ENCODE data around the gene UBR2.
A peak's percentile ranks its signal among the peaks of the same experiment; 100 is the strongest.
"Not testable (repeated sequence)": the region's sequence is repeated elsewhere in the genome, so short reads cannot be mapped to it uniquely, and the experiment has no call there.

Gene UBR2

GRCh38 chr6:42694586-42694985 lies 130.8 kb downstream of the UBR2 start:
- no peak for DNase-seq

GRCh38 chr6:42696526-42697267 lies 132.9 kb downstream of the UBR2 start:
- DNase-seq, result no peak

DNA sequence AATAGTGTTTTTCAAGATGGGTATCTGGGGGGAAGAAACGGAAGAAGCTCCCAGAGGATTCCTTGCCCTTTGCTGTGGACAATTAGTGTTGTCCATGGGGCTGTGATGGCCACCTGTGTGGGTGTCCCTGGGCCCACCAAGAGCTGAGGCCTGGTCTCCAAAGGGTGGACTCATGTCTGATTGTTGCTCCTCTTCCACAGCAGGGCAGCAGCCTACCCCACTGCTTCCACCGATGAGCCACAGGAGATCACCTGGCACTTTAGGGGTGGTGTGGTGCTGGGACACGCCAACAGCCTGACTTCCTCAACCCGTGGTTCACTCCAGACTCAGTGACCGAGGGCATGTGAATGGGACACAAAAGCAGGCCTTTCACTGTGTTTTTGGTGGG lies 133.4 kb downstream of the UBR2 start:
- DNase-seq, result no peak

DNA sequence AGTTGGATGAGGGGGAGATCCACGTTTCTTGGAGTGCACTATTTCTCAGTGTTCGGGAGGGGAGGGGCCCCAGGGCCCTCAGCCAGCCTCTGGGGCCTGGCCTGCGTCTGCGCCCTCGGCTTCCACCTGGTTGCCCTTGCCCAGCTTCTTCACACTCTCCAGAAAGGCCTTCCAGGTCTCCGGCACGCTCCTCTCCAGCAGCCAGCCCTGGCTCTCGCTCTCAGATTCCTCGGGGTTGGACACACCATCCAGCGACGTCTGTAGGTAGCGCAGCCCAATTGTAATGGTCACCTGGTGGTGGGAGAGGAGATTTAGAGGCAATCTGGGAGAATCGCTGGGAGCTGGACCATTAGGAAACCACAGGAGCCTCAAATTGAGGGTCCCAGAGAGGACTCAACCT lies 134.4 kb downstream of the UBR2 start:
- DNase-seq, result no peak

DNA sequence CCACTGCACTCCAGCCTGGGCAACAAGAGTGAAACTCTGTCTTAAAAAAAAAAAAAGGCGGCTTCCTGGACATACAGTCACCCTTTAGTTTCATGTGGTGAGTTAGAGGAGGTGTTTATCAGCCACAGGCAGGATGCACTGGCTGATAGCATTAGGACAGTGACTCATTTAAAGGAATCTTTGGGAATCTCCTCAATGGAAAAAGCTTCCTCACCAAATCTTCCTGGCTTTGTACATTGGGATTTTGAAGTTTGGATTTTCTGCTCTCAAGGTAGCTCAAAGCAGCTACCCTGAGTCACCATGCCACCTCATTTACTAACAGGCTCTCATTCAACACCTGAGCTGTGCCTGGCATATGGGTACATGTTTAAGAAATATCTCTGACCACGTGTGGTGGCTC lies 138.4 kb downstream of the UBR2 start:
- DNase-seq, result no peak

GRCh38 chr6:42702786-42703185 lies 139.0 kb downstream of the UBR2 start:
- not testable (repeated sequence) for DNase-seq

DNA sequence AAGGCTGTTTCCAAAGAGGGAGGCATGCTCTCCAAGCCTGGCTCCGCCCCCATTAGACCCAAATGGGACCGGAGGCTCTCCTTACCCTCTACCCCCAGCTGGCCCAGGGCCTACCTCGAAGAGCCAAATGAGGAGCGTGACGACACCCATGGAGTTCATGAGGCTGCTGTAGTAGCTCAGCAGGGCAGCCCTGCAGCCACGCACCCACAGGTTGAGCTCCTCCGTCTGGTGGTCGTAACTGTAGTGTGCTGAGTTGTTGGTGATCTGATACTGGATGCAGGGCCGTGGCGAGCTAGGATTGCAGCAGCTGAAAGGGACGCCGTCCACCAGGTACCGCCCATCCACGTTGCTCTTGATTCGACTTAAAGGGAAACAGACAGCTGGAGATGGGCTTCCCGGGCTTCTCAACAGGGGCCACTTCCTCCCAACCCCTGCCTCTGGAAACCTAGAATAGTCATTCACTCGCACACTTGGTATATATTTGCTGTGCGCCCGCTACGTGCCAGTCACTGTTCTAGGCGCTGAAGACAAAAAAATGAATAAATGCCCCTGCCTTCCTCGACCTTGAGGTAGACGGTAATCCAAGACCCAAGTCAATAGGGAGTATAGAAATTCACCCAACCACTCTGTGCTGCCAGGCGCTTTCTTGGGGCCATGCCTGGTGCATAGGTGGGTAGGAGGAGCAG lies 140.6 kb downstream of the UBR2 start:
- DNase-seq, result no peak

GRCh38 chr6:42704937-42705374 lies 141.1 kb downstream of the UBR2 start:
- no peak for DNase-seq

GRCh38 chr6:42707595-42707994 lies 143.8 kb downstream of the UBR2 start:
- DNase-seq, result no peak

GRCh38 chr6:42708096-42708495 lies 144.3 kb downstream of the UBR2 start:
- no peak for DNase-seq

- DNase-seq, result no peak
These were observed 146.0 kb downstream of the UBR2 start for GRCh38 chr6:42709871-42710270.

- no peak for DNase-seq
These were observed 146.5 kb downstream of the UBR2 start for GRCh38 chr6:42710316-42710715.

GRCh38 chr6:42711930-42712329 lies 148.1 kb downstream of the UBR2 start:
- DNase-seq, result no peak

DNA sequence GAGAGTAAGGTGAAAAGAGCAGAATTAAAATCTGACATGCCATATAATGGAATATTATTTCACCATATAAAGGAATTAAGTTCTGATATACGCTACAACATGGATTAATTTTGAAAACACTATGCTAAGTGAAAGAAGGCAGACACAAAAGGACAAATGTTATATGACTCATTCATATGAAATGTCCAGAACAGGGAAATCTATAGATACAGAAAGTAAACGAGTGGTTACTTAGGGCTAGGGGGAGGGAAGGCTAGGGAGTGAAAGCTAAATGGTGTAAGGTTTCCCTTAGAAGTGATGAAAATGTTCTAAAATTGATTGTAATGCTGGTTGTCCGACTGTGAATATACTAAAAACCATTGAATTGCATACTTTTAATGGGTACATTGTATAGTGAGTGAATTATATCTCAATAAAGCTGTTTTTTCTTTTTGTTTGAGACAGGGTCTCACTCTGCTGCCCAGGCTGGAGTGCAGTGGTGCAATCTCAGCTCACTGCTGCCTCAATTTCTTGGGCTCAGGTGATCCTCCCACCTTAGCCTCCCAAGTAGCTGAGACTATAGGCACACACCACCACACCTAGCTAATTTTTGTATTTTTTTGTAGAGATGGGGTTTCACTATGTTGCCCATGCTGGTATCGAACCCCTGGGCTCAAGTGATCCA lies 150.4 kb downstream of the UBR2 start:
- DNase-seq, result no peak

GRCh38 chr6:42715871-42716270 lies 152.0 kb downstream of the UBR2 start:
- no peak for DNase-seq

DNA sequence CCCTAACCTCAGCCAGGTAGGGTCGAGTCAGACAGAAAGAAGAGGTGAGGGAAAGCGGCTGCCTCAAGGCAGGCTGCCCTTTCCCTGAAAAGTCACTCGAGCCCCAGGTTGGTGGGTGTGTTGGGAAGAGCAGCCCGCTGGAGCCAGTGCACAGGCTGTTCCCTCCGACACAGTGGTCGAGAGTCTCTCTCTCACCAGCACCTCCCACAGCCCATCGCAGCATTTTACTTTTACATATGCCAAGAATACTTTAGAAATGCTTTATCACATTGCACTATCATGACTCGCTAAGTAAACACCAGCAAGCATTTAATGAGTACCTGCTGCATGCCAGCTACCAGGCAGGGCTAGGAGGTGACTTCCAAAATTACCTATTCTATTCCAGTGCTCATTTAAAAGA lies 156.9 kb downstream of the UBR2 start:
- no peak for DNase-seq

- DNase-seq, result no peak
These were observed 158.7 kb downstream of the UBR2 start, which contains the start of gene PRPH2 for GRCh38 chr6:42722497-42722896. PRPH2 (minus strand) TSS chr6:42722597; CDS start chr6:42722334, 263 bp downstream.

- no peak for DNase-seq
These were observed 161.0 kb downstream of the UBR2 start for GRCh38 chr6:42724825-42725224.

GRCh38 chr6:42726026-42726425 lies 162.2 kb downstream of the UBR2 start:
- DNase-seq, result no peak

- peak; percentile 61 for DNase-seq
These were observed 162.8 kb downstream of the UBR2 start for GRCh38 chr6:42726485-42727086.

DNA sequence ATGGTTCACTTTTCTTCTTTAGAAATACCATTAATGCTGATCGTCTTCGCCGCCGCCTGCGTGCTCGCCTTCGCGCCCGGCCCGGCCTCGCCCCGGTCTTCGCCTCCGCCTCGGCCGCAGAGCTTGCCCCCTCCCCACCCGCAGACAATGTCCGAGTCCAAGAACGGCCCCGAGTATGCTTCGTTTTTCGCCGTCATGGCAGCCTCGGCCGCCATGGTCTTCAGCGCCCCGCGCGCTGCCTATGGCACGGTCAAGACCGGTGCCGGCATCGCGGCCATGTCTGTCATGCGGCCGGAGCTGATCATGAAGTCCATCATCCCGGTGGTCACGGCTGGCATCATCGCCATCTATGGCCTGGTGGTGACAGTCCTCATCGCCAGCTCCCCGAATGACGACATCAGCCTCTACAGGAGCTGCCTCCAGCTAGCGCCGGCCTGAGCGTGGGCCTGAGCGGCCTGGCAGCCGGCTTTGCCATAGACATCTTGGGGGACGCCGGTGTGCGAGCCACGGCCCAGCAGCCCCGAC lies 163.3 kb downstream of the UBR2 start:
- DNase-seq, result no peak

GRCh38 chr6:42727627-42728026 lies 163.8 kb downstream of the UBR2 start:
- DNase-seq, result no peak

GRCh38 chr6:42729731-42730130 lies 165.9 kb downstream of the UBR2 start:
- DNase-seq, result no peak

Data from NCI-H446 treated with DMSO at 0.1 percent for 48 hours (cell line).